GM23338 (cell line): Measurements from ENCODE around the gene PJA2.

Experiments
- CTCF ChIP-seq, 2 experiments: fragments of 200-600 bp in 1 of 2; sonication (generic) in 1 of 2; conservative IDR thresholded peaks; 2 replicates each; pipeline versions ENCODE4 v1.5.1 to v1.6.1; 2016 to 2017; ENCODE audit warnings: antibody characterized with exemption in 2 of 2, low read depth in 2 of 2, mild to moderate bottlenecking in 2 of 2, moderate library complexity in 1 of 2
- EZH2 ChIP-seq: fragments of 200-600 bp; sonication (generic); IDR thresholded peaks from one replicate; pipeline ENCODE4 v1.8.0; 2017; ENCODE audit warnings: antibody characterized with exemption, mild to moderate bottlenecking, low read depth; ENCODE audit not compliant: unreplicated experiment
- EZH2phosphoT487 ChIP-seq: fragments of 200-600 bp; sonication (generic); IDR thresholded peaks from one replicate; pipeline ENCODE4 v1.8.1; 2018; ENCODE audit warnings: antibody characterized with exemption; ENCODE audit not compliant: unreplicated experiment
- POLR2AphosphoS5 ChIP-seq: IDR thresholded peaks from 2 replicates; pipeline ENCODE4 v1.6.1; 2016; ENCODE audit warnings: antibody characterized with exemption, low read depth
- REST ChIP-seq: IDR thresholded peaks from one replicate; pipeline ENCODE4 v1.6.1; 2018; ENCODE audit warnings: antibody characterized with exemption; ENCODE audit not compliant: unreplicated experiment
- ZNF114 ChIP-seq: fragments of 250-450 bp; sonication (Bioruptor Pico); IDR thresholded peaks from 2 replicates; pipeline ENCODE4 v1.5.0; 2020; ENCODE audit warnings: mild to moderate bottlenecking, moderate library complexity

DNA sequence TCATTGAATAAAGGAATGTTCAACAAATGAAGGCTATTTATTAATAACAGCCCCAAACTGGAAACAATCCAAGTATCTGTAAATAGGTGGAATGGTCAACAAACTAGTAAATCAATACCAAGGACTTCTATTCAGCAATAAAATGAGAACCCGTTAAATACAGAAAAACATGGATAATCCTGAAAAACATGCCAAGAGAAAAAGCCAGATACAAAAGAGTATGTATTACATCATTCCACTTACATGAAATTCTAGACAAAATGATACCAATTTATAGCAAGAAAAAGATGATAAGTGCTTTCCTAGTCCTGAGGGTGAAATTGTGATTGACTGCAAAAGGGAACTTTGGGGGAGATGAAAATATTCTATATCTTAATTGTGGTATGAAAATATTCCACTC, 3.1 kb downstream of the PJA2 start:
- TF ChIP-seq REST = no peak
- no peak for TF ChIP-seq POLR2AphosphoS5
- no peak for TF ChIP-seq CTCF (conservative IDR thresholded peaks at IDR 0.05; ENCODE audit: low read depth in 2 of 2)
- TF ChIP-seq EZH2 = no peak
- TF ChIP-seq EZH2phosphoT487 = no peak
- no peak for TF ChIP-seq ZNF114 (CRISPR knock-in tag)
